ENCODE measurements around the gene LY86.

DNA sequence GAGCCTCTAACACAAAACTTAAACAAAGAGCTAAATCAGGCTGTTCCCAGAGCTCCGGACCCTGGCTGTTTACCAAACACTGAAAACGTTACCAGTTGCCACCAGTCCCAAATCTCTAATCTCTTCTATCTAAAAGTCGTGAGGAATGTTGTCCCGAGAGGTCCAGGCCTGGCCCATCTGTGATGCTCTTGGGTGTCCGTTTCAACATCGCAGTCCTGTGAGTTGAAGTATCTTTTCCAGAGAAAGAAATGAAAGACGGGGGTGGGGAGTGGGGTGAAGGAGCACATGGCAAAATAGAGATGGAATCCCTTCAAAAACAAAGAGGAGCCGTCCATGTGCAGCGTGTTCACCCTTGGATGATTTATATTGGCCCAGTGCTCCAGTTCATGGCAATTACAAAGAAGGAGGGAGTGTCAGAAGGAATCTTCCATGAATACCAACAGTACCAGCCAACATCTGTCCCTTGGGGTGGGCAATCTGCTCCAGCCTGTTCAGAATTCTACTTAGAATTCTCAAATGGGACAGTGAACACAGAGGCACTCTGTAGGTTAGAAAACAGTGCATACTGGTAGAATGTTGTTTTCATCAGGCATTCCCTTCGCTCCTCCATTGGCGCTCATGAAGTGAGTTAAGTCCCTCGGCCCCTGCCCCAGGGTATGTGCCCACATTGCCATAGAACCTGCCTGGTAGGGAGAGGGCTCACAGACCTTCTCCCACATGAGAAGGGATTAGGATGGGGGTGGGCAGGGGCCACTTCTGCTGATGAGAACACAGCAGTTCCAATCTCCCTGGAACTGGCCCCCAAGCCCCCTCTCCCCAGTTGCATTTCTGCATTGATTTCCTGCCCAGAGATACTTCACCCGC is 112.1 kb downstream of the LY86 start:
- TF ChIP-seq NR3C1 (CRISPR knock-in tag; conservative IDR thresholded peaks at IDR 0.05; ENCODE audit: low read depth) (no peak), JAZF1 (CRISPR knock-in tag; IDR thresholded peaks at IDR 0.05) (no peak), ETV6 (CRISPR knock-in tag; IDR thresholded peaks at IDR 0.05) (no peak), NR2C2 (CRISPR knock-in tag; IDR thresholded peaks at IDR 0.05) (no peak), ZBTB21 (CRISPR knock-in tag; IDR thresholded peaks at IDR 0.05; ENCODE audit: borderline replicate concordance) (no peak), FOXJ3 (CRISPR knock-in tag; IDR thresholded peaks at IDR 0.05; ENCODE audit: borderline replicate concordance) (no peak), CREM (CRISPR knock-in tag; IDR thresholded peaks at IDR 0.05) (no peak)
- TF ChIP-seq, protein P1, sequence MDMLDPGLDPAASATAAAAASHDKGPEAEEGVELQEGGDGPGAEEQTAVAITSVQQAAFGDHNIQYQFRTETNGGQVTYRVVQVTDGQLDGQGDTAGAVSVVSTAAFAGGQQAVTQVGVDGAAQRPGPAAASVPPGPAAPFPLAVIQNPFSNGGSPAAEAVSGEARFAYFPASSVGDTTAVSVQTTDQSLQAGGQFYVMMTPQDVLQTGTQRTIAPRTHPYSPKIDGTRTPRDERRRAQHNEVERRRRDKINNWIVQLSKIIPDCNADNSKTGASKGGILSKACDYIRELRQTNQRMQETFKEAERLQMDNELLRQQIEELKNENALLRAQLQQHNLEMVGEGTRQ (CRISPR knock-in tag; IDR thresholded peaks at IDR 0.05), result no peak
- TF ChIP-seq, protein P2, sequence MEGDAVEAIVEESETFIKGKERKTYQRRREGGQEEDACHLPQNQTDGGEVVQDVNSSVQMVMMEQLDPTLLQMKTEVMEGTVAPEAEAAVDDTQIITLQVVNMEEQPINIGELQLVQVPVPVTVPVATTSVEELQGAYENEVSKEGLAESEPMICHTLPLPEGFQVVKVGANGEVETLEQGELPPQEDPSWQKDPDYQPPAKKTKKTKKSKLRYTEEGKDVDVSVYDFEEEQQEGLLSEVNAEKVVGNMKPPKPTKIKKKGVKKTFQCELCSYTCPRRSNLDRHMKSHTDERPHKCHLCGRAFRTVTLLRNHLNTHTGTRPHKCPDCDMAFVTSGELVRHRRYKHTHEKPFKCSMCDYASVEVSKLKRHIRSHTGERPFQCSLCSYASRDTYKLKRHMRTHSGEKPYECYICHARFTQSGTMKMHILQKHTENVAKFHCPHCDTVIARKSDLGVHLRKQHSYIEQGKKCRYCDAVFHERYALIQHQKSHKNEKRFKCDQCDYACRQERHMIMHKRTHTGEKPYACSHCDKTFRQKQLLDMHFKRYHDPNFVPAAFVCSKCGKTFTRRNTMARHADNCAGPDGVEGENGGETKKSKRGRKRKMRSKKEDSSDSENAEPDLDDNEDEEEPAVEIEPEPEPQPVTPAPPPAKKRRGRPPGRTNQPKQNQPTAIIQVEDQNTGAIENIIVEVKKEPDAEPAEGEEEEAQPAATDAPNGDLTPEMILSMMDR (IDR thresholded peaks at IDR 0.05), result no peak

Data from WTC11 (cell line).